Fibroblast of villous mesenchyme (primary cell): Measurements from ENCODE around the gene SNX3. TPM values are rescaled to one million over a fixed set of nuclear protein-coding genes. Genes with fewer than 3 reads are reported as not detected.

ENCODE experiments used
- DNase-seq: peaks from one replicate; pipeline ENCODE4 v3.0.0-alpha.2; 2010; ENCODE audit warnings: low read depth
- H3K4me3 ChIP-seq: 2 replicates; pipeline ENCODE4 v1.5.1; 2011; ENCODE audit warnings: low read depth, mild to moderate bottlenecking, low read length
- small RNA-seq: library from RNA; depleted of rRNA; stranded (forward); fragments of <200 nt; gene quantifications from one replicate; pipeline ENCODE3, GENCODE V24; 2012
- total RNA-seq: library from RNA; depleted of rRNA; stranded (reverse); fragments of >200 nt; gene quantifications from 2 replicates; pipeline ENCODE4 v1.2.3, GENCODE V29; 2012
- TF ChIP-seq, protein P1 (sequence below): IDR thresholded peaks from 2 replicates; pipeline ENCODE4 v1.5.1; 2012; ENCODE audit warnings: low read depth, mild to moderate bottlenecking, low read length; ENCODE audit not compliant: insufficient read depth

The SNX3 gene
- total RNA-seq, 1 donor = 187 TPM

DNA sequence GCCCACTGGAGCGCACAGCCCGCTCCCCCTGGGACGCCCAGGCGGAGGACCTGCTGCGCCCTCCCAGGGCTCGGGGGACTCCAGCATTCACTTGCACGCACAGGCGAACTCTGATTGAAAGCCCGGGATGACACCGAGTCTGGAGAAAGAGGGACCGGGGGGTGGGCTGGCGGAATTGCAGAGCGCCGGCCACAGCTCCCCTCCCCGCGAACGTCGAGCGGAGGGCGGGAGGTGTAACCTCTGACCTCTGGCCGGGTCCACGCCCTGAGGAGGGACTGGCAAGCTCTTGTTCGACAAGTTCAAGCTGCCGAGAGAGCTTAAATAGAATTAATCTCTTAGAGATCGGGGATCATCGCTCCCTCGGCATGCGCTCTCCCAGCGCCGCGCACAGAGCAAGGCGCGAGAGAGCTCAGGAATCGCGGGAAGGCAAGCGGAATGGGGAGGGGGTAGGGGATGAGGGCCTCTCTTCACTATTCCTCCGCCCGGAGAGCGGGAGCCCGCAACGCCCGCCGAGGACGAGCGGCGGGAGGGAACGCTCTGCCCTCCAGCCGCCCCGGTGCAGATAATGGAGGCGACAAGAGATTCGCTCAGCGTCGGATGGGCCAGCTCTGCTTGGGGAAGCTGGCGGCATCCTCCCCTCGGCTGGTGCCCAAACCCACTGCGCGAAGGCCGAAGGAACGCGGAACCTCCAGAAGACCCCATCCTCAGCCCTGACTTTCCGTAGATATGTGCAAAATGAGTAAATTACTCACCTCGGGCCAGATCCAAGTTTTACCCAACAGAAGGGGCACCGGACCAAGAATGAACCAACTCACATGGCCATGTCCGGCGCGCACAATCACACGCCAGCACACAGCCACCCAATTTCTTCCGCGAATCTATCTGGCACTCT is 95.8 kb downstream of the SNX3 start:
- TF ChIP-seq, protein P1, sequence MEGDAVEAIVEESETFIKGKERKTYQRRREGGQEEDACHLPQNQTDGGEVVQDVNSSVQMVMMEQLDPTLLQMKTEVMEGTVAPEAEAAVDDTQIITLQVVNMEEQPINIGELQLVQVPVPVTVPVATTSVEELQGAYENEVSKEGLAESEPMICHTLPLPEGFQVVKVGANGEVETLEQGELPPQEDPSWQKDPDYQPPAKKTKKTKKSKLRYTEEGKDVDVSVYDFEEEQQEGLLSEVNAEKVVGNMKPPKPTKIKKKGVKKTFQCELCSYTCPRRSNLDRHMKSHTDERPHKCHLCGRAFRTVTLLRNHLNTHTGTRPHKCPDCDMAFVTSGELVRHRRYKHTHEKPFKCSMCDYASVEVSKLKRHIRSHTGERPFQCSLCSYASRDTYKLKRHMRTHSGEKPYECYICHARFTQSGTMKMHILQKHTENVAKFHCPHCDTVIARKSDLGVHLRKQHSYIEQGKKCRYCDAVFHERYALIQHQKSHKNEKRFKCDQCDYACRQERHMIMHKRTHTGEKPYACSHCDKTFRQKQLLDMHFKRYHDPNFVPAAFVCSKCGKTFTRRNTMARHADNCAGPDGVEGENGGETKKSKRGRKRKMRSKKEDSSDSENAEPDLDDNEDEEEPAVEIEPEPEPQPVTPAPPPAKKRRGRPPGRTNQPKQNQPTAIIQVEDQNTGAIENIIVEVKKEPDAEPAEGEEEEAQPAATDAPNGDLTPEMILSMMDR = no peak
- H3K4me3 ChIP-seq = no peak overlapping the region
- no peak for DNase-seq

DNA sequence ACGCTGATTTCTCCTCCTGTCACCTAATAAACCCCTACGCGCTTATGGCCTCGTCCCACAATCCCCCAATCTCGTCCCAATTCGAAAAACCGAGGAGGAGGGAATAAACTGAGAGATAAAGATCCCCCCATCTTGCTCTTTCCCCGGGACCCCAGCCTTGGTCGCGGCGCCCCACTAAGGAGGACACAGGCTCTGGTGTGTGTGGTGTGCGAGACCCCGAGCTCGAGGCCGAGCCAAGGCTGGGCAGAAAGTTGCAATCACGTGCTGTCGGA is 96.4 kb downstream of the SNX3 start:
- H3K4me3 ChIP-seq = no peak overlapping the region
- no peak for DNase-seq
- TF ChIP-seq, protein P1 = no peak

DNA sequence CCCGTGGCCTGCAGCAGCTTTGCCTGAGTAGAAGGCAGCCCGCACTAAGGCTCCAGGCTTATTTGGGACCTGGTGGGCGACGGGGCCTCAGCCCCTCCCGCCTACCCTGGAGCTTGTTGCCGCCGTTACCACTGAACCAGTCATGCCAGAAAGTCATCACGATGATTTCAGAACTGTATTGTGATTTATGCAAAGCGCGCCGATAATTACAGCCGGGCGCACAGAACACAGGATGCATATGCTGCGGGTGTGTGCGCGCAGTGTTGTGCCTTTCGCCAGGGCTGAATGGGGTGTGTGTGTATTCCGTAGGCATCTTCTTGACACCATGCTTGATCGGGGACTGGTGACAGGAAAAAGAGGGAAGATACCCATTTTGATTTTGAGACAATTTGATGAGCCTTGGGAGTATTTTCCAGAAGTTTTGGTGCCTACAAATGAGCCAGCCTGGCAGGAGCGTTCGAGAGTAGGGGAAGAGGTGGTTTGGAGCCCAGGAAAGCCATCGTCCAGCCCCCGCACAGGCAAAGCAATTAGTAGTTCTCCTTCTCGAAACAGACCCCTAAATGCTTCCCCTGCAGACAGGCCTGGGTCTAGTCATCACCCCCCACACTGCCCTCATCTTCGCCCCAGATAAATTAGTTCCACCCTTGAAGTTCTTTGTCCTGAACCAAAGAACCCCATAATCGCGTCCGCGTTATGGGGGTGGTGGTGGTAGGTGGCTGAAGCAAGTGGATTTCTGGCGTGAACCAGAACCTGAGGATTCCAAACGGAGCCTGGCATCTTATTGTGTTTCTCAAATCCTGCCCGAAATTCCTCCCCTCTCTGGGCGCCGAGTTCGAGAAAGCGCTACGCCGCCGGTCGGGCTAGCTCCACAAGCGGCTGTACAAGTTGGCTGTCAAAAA is 96.9 kb downstream of the SNX3 start:
- no peak overlapping the region for H3K4me3 ChIP-seq
- no peak for DNase-seq
- TF ChIP-seq, protein P1 = no peak

DNA sequence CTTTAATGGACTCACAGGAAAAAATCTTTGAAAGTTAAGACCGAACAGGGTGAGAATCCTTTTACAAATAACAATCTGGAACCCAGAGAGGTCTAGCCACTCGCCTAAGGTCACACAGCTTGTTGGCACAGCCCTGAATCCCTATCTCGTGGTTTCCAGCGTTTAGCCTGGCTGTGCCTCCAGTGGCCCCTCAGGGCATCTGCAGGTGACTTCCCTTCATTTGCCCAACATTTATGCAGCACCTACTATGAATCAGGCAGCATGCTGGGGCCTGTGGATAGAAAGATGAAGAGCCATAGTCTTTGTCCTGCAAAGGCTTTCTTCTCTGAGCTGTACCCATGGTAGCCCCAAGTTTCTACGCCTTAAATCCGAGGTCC is 97.6 kb downstream of the SNX3 start:
- H3K4me3 ChIP-seq = no peak overlapping the region
- TF ChIP-seq, protein P1 = no peak
- no peak for DNase-seq

DNA sequence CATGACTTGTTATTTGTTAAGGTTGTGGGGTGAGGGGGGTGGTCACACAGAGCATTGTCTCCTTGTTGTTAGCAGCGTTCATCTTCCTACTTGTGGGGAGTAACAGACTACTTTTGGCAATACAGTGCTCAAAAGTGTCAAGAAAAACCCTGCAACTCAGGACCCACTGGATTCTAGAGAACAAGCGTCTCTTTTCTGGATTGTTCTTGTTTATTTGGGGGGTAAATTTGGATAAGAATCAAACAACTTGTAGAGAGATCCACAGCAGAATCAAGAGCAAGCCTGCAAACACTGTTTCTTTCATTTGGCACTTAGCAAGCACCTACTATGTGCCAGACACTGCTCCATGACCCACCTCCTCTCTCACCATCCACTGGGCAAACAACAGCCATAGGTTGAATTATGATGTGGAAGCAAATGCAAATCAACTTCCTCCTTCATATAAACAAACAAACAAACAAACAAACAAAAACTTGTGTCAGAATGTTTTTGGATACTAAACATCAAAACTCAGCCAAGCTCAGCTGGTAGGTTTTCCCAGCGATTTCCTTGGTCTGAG is 99.0 kb downstream of the SNX3 start:
- no peak overlapping the region for H3K4me3 ChIP-seq
- DNase-seq = no peak
- TF ChIP-seq, protein P1 = no peak

Small RNA genes within 50 kb of the gene (small RNA-seq; reads per million reads assigned to genes)
- gene RNA5SP212 = not detected
- 0.47 reads per million for gene RNU6-1144P
- not detected for gene Z98742.2

Other genes starting within 250 kb of the SNX3 start
- 32.5 and 43.2 TPM in 2 replicates for gene OSTM1, start 186.3 kb downstream of the SNX3 start, total RNA-seq
- gene NR2E1, start 95.0 kb downstream of the SNX3 start, total RNA-seq = not detected in 2 replicates
- 3.2 and 6.0 TPM in 2 replicates for gene AFG1L, start 34.0 kb upstream of the SNX3 start, total RNA-seq